ENCODE measurements around the gene CYP4Z1.
"Not testable (repeated sequence)": the region's sequence is repeated elsewhere in the genome, so short reads cannot be mapped to it uniquely, and the experiment has no call there.

The CYP4Z1 gene, protein sequence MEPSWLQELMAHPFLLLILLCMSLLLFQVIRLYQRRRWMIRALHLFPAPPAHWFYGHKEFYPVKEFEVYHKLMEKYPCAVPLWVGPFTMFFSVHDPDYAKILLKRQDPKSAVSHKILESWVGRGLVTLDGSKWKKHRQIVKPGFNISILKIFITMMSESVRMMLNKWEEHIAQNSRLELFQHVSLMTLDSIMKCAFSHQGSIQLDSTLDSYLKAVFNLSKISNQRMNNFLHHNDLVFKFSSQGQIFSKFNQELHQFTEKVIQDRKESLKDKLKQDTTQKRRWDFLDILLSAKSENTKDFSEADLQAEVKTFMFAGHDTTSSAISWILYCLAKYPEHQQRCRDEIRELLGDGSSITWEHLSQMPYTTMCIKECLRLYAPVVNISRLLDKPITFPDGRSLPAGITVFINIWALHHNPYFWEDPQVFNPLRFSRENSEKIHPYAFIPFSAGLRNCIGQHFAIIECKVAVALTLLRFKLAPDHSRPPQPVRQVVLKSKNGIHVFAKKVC

DNA sequence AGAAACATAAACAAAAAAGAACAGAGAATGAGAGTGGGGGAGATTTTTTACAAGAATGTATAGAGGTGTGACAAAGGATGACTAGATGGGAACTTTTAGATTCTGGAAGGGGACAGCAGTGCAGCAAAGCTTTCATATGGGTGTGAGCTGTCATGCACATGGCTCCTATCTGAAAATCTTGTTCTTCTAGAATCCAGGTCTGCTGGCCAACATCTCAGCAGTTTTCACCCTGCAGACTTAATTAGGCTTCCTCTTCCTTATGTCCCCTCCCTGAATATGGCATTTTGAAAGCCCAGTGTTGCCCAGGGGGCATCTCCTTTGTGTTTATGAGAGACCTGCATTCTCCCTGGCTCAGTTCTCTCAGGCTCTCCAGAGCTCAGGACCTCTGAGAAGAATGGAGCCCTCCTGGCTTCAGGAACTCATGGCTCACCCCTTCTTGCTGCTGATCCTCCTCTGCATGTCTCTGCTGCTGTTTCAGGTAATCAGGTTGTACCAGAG lies at the start of gene CYP4Z1:
CYP4Z1 (plus strand) TSS at position 135 of the 498 bp plus-strand sequence; CDS start at position 395, 260 bp downstream.
- DNase-seq: no peak

DNA sequence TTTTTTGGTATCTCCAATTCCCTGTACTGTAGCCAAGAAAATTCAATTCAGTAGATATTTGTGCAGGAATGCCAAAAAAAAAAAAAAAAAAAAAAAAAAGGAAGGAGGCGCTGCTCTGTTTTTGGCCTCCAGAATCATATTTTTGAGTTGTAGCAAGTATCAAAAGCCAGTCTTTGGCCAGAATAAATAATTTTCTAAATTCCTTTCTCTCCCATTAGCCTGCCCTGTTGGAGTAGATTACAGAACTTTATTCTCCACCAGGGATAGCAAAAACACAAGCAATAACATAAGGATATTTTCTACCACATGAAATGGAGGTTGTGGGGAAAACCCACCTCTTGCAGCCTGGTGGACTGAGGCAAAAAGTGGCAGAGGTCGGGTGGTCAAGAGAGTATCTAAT lies 46.0 kb upstream of the CYP4Z1 start:
- DNase-seq: no peak

DNA sequence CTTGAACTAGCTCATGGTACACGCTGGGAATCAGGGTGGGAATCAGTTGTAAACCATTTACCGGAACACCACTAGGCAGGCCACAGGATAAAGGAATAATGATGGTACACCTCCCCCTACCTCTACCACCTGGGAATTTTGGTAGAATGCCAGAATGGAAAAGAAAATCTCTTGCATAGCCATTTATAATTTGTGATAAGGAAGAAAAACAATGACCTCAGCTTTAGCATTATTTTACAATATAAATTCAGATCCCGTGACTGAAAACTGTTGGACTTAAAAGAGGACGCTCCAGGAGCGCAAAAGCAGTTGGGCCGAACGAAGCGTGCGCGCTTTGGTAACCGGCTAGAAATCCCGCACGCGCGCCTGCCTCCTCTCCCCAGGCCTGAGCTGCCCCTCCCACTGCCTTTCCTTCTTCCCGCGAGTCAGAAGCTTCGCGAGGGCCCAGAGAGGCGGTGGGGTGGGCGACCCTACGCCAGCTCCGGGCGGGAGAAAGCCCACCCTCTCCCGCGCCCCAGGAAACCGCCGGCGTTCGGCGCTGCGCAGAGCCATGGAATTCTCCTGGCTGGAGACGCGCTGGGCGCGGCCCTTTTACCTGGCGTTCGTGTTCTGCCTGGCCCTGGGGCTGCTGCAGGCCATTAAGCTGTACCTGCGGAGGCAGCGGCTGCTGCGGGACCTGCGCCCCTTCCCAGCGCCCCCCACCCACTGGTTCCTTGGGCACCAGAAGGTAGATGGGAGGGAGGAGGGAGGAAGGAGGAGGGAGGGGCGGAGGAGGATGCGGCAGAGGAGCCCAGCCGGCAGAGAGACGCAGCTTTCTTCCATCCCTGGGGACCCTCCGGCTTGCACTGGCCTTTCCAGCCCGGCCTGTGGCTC lies 43.5 kb upstream of the CYP4Z1 start, which contains the start of gene CYP4X1:
CYP4X1 (plus strand) TSS at position 402 of the 873 bp plus-strand sequence; CDS start at position 551, 149 bp downstream.
- no peak for DNase-seq

DNA sequence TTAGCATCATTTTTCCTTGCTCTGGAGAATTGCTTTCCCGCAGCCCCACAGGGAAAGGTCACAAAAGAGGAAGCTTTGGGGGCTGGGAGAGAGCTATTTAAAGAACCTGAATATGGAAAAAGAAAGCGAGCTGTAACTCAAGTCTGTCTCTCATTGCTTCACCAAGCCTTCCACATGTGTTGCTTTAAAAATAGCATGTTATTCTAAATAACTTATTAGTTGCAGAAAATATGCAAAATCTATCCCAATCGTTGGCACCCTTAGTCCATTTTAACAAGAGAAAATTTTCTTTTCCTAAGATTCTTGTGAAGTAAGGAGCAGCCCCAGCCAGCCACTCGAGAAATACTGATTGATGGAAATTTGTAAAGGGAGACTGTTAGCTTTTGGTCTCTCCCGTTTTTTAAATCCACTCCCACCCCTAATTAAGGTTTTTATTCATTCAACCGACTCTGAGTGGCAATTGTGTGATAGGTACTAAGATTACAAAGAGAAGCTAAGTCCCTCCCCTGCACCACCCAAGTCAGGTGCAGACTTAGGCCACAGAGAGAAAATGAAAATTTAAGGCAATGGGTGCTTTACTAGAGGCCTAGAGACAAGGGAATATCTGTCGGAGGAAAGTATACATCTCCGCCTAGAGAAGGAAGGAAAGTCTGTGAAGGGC lies 42.8 kb upstream of the CYP4Z1 start:
- DNase-seq: no peak

DNA sequence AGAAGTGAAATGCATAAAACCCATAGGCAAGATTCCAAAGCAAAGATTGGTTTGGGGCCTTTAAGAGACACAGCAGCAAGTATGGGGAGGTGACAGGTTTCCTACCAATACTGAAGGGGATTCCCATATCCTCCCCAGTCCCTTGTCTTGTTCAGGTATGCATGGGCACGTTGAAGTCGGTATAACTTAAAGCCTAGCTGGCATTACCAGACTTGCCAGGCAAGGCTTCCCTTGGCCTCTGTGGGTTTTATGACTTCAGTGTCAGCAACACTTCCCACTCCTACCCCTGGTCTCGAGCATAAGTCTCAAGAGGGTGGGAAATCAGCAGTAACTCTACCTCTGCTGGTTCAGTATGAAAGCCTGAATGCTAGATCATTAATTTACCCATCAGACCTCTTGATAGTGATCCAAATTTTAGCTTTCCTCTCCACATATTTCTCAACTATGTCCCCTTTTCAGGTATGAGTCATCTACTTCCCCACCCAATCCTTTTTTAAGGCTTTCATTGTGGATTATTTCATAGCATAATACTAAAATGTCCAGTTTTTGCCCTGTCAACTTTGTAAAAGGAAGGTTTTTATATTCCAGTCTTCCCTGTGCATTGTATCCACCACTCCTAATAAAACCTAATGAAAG lies 36.7 kb upstream of the CYP4Z1 start:
- no peak for DNase-seq

DNA sequence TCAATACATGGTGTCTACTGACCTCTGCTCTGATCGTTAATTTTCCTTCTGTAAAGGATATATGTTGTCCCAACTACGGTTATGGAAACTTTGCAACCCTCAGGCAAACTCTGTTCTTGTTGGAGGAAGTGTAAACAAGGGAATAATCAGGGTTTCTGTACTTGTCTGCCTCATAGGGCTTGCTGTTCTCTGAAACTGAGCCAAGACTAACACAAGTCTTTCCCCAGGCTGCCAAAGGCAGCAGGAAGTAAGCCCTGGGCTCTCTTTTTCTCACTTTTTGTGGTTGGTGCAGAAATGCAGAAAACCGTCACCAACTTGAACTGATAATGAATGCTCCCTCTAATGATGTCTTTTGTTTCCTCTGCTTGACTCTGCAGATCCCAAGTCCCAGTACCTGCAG lies 36.0 kb upstream of the CYP4Z1 start:
- DNase-seq: no peak

DNA sequence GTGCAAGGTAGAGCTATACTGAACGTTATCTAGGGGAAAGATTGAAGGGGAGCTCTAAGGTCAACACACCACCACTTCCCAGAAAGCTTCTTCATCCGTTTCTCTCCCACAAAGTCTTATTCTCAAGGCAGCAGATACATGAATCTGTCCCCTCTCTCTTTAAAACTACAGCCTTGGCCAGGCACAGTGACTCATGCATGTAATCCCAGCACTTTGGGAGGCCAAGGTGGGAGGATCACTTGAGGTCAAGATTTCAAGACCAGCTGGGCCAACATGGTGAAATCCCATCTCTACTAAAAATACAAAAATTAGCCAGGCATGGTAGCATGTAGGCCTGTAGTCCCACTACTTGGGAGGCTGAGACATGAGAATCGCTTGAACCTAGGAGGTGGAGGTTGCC lies 35.4 kb upstream of the CYP4Z1 start:
- no peak for DNase-seq

DNA sequence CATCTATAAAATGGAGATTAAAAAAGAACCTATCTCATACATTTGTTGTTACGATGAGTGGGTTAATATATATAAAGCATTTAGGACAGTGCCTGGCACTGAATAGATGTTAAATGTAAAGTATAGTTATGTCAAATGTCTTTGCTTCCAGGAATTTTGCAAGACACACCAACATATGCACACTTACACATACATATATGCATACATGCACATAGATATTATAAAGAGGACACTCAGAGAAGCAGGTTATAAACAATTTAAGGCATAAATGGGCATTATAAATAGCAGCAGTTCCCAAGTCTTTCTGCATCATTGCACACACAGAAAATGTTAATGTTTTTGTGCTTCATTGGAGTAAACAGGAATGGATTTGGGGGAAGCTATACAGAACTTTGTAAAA lies 30.3 kb upstream of the CYP4Z1 start:
- DNase-seq: no peak

DNA sequence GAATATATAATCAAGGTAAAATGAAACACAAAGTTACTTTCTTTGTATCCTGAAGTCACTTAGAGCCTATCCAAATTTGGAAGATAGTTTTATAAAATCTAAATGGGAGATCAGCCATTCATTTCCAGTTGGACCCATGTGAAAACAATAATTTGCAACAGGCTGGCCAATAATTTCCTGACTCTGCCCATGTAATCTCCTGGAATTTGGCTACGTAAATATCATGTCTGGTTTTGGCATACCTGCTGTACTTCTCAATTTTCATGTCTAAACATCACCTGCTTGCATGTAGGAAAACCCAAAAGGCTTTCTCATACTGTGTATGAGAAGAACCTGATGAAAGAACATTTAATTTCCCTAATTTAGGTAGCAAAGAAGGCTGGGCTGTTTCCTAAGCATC lies 7.7 kb upstream of the CYP4Z1 start:
- DNase-seq: no peak

DNA sequence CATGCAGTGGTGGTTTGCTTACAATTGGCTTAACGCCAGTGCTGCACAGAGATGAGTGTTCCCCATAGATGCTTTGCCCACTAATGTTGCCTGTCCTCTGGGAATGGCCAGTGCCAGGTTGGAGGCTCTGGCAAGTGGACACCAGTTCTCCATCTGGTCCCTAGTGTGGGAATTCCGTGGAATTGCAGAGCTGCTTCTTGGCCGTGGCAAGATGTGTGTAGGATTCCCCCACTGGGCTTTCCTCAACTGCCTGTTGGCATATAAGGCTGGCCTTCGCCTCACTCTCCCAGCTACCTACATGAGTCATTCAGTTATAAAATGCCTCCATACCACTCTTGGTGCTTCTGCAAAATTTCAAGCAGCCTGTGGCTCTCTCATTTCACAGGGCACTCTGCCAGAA lies 2.0 kb downstream of the CYP4Z1 start:
- not testable (repeated sequence) for DNase-seq

DNA sequence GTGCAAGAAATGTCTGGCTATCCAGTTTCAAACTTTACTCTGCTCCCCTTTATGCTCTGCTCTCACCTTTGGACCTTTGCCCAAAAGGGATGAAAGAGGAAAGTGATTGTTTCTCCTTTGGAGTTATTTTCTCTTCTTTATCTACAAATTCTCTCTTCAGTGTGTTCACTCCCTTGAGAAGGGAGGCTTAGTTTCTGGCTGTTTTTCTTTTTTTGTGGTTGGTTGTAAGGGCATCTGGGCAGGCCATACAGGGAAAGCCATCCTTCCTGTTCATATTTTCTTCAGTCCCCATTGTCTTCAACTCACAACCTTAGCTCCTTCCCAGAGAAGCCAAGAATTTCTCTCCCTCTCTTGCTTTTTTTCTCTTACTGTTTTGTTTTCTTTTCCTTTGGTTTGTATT lies 2.5 kb downstream of the CYP4Z1 start:
- DNase-seq: not testable (repeated sequence)

DNA sequence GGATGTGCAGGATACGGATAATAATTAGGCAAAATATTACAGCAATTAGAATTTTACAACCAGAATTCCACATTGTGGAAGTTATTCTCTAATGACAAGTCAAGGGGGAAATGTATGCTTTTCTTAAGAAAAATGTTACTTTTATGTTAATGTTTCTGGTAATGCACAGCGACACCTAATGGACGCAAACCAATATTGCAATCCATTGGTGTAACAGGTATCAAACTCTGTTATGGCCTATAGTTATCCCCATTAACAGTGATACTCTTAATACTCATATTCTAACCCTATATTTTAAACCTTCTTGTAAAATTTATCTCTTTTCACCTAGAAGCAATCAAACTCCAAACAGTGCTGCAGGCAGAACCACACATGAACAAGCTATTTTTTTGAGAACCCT lies 22.3 kb downstream of the CYP4Z1 start:
- not testable (repeated sequence) for DNase-seq

DNA sequence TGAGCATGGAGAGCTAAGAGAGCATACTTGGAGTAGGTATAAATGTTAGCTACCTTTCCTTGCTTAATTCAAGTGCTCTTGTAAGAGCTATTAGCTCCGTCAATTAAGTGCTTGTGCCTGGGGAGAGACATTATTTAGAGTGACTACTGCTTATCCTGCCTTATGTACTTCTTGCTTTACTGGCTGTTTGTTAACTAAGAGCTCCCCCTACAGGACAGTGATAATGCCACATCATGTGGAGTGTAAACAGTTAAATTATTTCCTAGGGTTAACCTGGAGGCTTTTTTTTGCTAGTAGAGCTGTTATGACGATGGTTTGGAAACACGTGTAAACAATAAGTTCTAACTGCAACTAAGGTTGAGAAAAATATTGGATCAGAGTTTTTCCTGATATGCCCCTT lies 24.4 kb downstream of the CYP4Z1 start:
- not testable (repeated sequence) for DNase-seq

DNA sequence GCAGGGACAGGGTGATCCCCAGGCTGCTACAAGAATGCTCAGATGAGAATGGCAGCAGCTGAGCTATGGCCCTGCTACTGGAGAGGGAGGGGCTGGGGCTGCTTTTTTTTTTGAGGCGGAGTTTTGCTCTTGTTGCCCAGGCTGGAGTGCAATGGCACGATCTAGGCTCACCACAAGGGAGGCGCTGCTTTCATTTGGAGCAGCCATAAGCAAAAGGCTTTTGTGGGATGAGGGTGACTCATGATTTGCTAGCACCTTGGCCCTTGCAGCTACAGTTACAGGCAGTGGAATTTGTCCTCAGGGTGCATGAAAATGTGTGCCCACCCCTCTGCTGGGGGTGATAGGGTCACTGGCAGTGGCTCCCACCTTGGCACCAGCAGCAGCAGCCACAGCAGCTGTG lies 37.8 kb downstream of the CYP4Z1 start:
- no peak for DNase-seq

DNA sequence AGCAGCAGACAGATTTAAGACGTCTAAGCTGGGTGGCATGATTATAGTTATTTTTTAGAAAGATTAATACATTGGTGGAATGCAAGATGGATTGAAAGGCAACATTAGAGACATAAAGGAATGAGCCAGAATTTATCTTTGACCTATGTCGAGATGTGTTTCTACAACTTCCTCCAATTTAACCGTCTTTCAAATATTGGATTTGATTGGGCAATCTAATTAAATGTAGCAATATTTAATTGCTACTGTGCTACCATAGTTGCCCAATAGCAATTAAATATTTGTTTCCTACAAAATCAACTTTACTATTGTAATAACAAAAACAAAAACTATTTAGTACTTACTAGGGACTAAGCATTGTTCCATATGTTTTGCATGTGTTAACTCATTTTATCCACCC lies 39.8 kb downstream of the CYP4Z1 start:
- DNase-seq: no peak

DNA sequence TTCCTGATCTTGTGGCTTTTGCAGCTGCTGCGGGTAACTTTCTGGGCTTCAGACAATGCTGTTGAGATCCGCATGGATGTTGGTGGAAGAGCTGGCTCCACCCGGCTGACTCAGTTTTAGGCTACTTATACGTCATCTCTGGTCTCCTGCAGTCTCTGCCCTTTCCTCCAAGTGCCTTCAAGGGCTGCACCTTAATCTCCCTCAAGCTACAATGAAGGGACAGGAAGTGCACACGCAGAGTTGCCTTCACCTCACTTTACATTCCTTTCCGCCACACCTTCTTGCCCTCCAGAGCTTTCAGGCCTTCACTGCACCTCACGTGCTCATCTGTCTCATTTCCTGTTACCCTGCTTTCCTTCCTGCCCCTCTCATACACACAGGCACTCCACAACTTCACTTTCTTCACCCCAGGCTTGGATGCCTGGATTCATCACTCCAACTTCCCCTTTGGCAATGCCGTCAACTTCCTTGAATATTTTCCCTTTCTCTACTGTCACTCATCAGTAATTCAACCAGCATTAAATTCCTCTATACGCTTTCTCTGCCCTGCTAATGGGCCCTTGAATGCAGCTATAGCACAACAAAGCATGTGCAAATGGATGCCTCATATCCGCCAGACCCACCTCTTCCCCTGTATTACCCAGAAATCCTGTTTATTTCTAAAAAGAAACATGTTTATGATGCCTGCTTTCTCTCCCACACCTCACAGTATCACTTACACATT lies 41.0 kb downstream of the CYP4Z1 start:
- not testable (repeated sequence) for DNase-seq

DNA sequence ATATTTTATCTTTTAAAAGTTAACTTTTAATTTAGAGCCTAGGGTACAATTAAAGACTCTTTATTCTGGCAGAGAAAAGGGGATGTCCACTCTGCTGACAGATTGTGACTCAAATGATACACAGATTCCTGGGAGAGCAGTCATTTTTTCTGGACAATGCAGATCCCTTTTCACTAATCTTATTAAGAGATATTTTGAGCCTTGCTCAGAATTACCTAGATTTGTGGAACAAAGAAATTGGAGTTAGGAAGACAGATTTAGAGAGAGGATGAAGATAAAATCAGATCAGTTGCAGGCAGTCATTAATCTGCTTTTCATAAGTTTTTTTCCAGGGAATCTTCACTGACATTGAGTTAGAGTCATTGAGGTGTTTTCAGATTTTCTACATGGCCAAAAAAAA lies 42.5 kb downstream of the CYP4Z1 start:
- DNase-seq: not testable (repeated sequence)

DNA sequence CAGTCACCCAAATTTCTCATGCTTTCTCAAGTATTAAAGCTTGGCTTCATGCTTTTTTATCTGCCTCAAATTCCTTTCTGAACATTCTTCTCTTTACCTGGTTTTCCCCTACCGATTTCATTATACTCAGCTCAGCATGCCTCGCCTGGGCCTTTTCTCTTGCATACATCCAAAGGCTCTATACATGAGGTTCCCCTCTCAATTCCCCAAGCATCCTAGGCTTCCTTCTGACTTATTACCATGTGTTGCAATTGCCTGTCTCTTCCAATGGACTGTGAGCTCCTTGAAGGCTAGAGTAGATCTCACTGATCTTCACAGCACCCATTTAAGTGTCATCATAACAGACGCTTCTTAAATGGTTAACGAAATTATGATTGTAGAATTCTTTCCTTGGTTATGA lies 46.1 kb downstream of the CYP4Z1 start:
- DNase-seq: no peak

DNA sequence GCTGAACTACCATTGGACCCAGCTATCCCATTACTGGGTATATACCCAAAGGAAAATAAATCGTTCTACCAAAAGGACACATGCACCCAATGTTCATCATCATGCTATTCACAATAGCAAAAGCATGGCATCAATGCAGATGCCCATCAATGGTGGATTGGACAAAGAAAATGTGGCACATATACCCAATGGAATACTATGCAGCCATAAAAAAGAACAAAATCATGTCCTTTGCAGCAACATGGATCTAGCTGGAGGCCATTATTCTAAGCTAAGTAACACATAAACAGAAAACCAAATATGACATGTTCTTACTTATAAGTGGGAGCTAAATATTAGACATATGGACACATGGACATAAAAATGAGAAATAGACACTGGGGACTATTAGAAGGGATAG lies 54.0 kb downstream of the CYP4Z1 start:
- not testable (repeated sequence) for DNase-seq

DNA sequence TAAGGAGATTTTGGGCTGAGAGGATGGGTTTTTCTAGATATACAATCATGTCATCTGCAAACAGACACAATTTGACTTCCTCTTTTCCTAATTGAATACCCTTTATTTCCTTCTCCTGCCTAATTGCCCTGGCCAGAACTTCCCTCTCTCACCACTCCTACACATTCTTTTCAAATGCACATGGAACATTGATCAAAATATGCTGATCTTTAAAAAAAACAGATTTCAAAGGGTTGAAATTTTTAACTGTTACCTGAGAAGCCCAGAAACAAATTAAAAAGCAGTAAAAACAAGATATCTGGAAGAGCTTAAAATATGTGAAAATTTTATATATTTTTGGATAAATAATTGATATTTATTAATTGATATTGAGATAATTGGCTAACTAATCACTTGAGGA lies 57.8 kb downstream of the CYP4Z1 start:
- DNase-seq: not testable (repeated sequence)

DNA sequence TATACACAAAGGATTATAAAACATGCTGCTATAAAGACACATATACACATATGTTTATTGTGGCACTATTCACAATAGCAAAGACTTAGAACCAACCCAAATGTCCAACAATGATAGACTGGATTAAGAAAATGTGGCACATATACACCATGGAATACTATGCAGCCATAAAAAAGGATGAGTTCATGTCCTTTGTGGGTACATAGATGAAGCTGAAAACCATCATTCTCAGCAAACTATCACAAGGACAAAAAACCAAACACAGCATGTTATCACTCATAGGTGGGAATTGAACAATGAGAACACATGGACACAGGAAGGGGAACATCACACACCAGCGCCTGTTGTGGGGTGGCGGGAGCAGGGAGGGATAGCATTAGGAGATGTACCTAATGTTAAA lies 60.0 kb downstream of the CYP4Z1 start:
- not testable (repeated sequence) for DNase-seq

DNA sequence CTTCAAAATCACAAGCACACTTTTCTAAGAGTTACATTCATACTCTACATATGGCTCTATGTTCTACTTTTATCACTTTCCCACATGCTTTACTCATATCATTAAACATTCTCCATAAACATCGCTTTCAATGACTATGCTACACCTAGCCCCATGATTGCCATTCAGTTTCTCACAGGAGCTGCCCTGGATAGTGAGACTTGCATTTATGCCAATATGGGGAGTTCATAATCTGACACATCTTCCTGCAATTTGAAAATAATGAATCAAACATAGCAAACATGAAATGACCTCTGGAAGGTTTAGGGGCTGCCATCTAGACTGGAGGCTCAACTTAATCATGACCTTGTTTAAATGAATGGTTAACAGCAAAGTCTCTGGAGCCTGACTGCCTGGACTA lies 61.2 kb downstream of the CYP4Z1 start:
- no peak for DNase-seq

All from right forelimb (tissue), 1 donor.